K562 (cell line): ENCODE results near the gene NTN1. TPM values are rescaled to one million over a fixed set of nuclear protein-coding genes. Genes with fewer than 3 reads are reported as not detected.

Source experiments
- ATAC-seq: fragments of 200-7000 bp; cut with Tn5 transposase; 3 replicates; pipeline ENCODE4 v1.9.1; 2020; ENCODE audit warnings: moderate library complexity
- BruUV-seq: library from RNA; stranded (reverse); fragments of 400-500 nt; replicated peaks from 2 replicates; lab custom pipeline; 2021; lab: Mats Ljungman, UMichigan
- CTCF ChIA-PET: fragments of 300-600 bp; formaldehyde crosslinking; extraction: SDS; loops from one replicate; lab custom pipeline; 2021; ENCODE audit warnings: low intra/inter-chr PET ratio; lab: Yijun Ruan, JAX
- POLR2A ChIA-PET: fragments of 300-600, 350-650 bp; sonication (Branson Sonifier 250); formaldehyde crosslinking; extraction: SDS; loops from one replicate; lab custom pipeline; 2021; ENCODE audit warnings: antibody characterized with exemption, inconsistent platforms; lab: Yijun Ruan, JAX
- DNase-seq, 4 experiments: peaks; one replicate each; pipeline versions ENCODE4 v3.0.0 to v3.0.0-alpha.2; 2011 to 2018; ENCODE audit warnings: low spot score in 3 of 4, mixed read lengths in 3 of 4; ENCODE audit errors: extremely low read depth in 1 of 4
- FAIRE-seq: peaks from 2 replicates; lab custom pipeline; 2011; peaks lifted over from hg19 to GRCh38; lab: Jason Lieb, UNC
- H2AFZ ChIP-seq: 2 replicates; pipeline ENCODE4 v1.6.0; 2011; ENCODE audit warnings: low read depth, low read length, control low read depth, inconsistent platforms
- H3K27ac ChIP-seq: fragments of 200-600 bp; 3 replicates; pipeline ENCODE4 v1.8.0; 2011; ENCODE audit warnings: low read depth, mild to moderate bottlenecking, control low read depth, inconsistent platforms, low read length, moderate library complexity, mixed read lengths; ENCODE audit errors: extremely low read depth
- H3K27me3 ChIP-seq, 2 experiments: fragments of 300-600 bp in 1 of 2; 2 replicates in 1 of 2; 3 replicates in 1 of 2; pipeline versions ENCODE4 v1.6.0 to v1.8.0; 2011; ENCODE audit warnings: inconsistent platforms in 2 of 2, low read length in 2 of 2, mild to moderate bottlenecking in 1 of 2, mixed read lengths in 1 of 2, moderate library complexity in 1 of 2; ENCODE audit not compliant: control insufficient read depth in 2 of 2, insufficient read depth in 2 of 2
- H3K36me3 ChIP-seq: fragments of 300-600 bp; 3 replicates; pipeline ENCODE4 v1.8.0; 2011; ENCODE audit warnings: mild to moderate bottlenecking, low read length, inconsistent platforms; ENCODE audit not compliant: control insufficient read depth, insufficient read depth
- H3K4me1 ChIP-seq, 2 experiments: fragments of 200-600 bp in 1 of 2; replicated peaks in 1 of 2; 2 replicates in 1 of 2; 3 replicates in 1 of 2; pipeline versions ENCODE4 v1.5.1 to v1.8.0; 2011; ENCODE audit warnings: inconsistent platforms in 2 of 2, low read length in 2 of 2, mild to moderate bottlenecking in 1 of 2, mixed read lengths in 1 of 2, moderate library complexity in 1 of 2; ENCODE audit not compliant: control insufficient read depth in 2 of 2, insufficient read depth in 2 of 2
- H3K4me2 ChIP-seq: 2 replicates; pipeline ENCODE4 v1.6.1; 2011; ENCODE audit warnings: low read length, control low read depth, inconsistent platforms, mixed read lengths; ENCODE audit not compliant: insufficient read depth
- H3K4me3 ChIP-seq: fragments of 200-600 bp; sonication (generic), shearing (Covaris generic); 2 replicates; pipeline ENCODE4 v1.5.1; 2016; ENCODE audit warnings: control low read depth, inconsistent platforms
- H3K79me2 ChIP-seq: fragments of 200-600 bp; 3 replicates; pipeline ENCODE4 v1.8.0; 2011; ENCODE audit warnings: low read length, inconsistent platforms; ENCODE audit not compliant: control insufficient read depth, insufficient read depth
- H3K9ac ChIP-seq, 2 experiments: 2 replicates each; pipeline versions ENCODE4 v1.6.0 to v1.6.1; 2011; ENCODE audit warnings: low read depth in 2 of 2, low read length in 2 of 2, control low read depth in 1 of 2, inconsistent platforms in 1 of 2, mild to moderate bottlenecking in 1 of 2, mixed read lengths in 1 of 2; ENCODE audit not compliant: insufficient read depth in 1 of 2
- H3K9me1 ChIP-seq: one replicate; pipeline ENCODE4 v1.6.0; 2011; ENCODE audit warnings: inconsistent platforms, mild to moderate bottlenecking, low read length, moderate library complexity; ENCODE audit not compliant: control insufficient read depth, insufficient read depth
- H3K9me3 ChIP-seq: replicated peaks from 2 replicates; pipeline ENCODE4 v1.5.1; 2011; ENCODE audit warnings: low read depth, low read length, inconsistent platforms; ENCODE audit not compliant: control insufficient read depth, insufficient read depth
- H4K20me1 ChIP-seq: replicated peaks from 2 replicates; pipeline ENCODE4 v1.6.1; 2011; ENCODE audit warnings: low read length, inconsistent platforms, mixed read lengths; ENCODE audit not compliant: control insufficient read depth, insufficient read depth
- CXXC5 ChIP-seq: fragments of 250-450 bp; sonication (Bioruptor Pico); IDR thresholded peaks from 2 replicates; pipeline ENCODE4 v1.8.0; 2022; ENCODE audit warnings: inconsistent platforms, mild to moderate bottlenecking, moderate library complexity
- GTF2E2 ChIP-seq: fragments of 200-800 bp; sonication (Bioruptor generic); IDR thresholded peaks from 2 replicates; pipeline ENCODE4 v1.6.1; 2016; ENCODE audit warnings: missing genetic modification characterization, missing compliant biosample characterization
- JUN ChIP-seq, 2 experiments: sonication (generic) in 1 of 2; formaldehyde crosslinking in 1 of 2; IDR thresholded peaks; 2 replicates each; pipeline versions ENCODE4 v1.6.1 to v1.8.0; 2012 to 2022; ENCODE audit warnings: borderline replicate concordance in 2 of 2, mild to moderate bottlenecking in 2 of 2, improper control_type of control experiment in 1 of 2, low read depth in 1 of 2, low read length in 1 of 2, missing genetic modification reagents in 1 of 2
- RAD21 ChIP-seq, 2 experiments: fragments of 250-450 bp in 1 of 2; fragments of 450-650 bp in 1 of 2; sonication (Bioruptor Pico) in 1 of 2; formaldehyde crosslinking in 1 of 2; IDR thresholded peaks in 1 of 2; conservative IDR thresholded peaks in 1 of 2; 2 replicates each; pipeline versions ENCODE4 v1.4.0 to v1.8.0; 2020 to 2022; ENCODE audit warnings: mild to moderate bottlenecking in 2 of 2, moderate library complexity in 1 of 2
- SAFB ChIP-seq: fragments of 200-400 bp; formaldehyde crosslinking; IDR thresholded peaks from 2 replicates; pipeline ENCODE4 v1.6.1; 2017; ENCODE audit warnings: low read depth, low read length, borderline replicate concordance
- SMC3 ChIP-seq: conservative IDR thresholded peaks from 2 replicates; pipeline ENCODE4 v1.6.1; 2011; ENCODE audit warnings: low read depth, low read length, improper control_type of control experiment; ENCODE audit not compliant: insufficient read depth
- XRCC3 ChIP-seq: fragments of 450-650 bp; IDR thresholded peaks from 2 replicates; pipeline ENCODE4 v1.6.1; 2017; ENCODE audit warnings: mild to moderate bottlenecking, moderate library complexity
- ZNF583 ChIP-seq: fragments of 250-450 bp; sonication (Bioruptor Pico); IDR thresholded peaks from 2 replicates; pipeline ENCODE4 v1.4.0; 2020
- WGBS: fragments of 100-300 bp; shearing (Covaris generic); methylation state at CpG from one replicate; pipeline ENCODE4 v1.1.6; 2016; ENCODE audit warnings: low coverage, mixed read lengths; ENCODE audit not compliant: insufficient coverage; ENCODE audit errors: missing lambda C conversion rate; 5-methylcytosine and 5-hydroxymethylcytosine counted together
- in situ Hi-C: fragments of 300-500 bp; cut with MboI; formaldehyde crosslinking; loops from 4 replicates; pipeline ENCODE4 v1.15.0; 2018; ENCODE audit warnings: inconsistent platforms, mixed read lengths
- intact Hi-C: fragments of 100-400 bp; cut with micrococcal nuclease; formaldehyde crosslinking; loops from 2 replicates; pipeline ENCODE4 v1.14.2; 2022
- polyA plus RNA-seq, 8 experiments: library from polyadenylated mRNA; depleted of rRNA in 4 of 8; stranded (reverse) in 5 of 8; unstranded in 3 of 8; fragments of >200 nt; fragmentation: Nextera tagmentation in 2 of 8; fragmentation: Illumina TruSeq in 1 of 8; extraction: Ambion mirVana in 2 of 8; extraction: Trizol in 1 of 8; gene quantifications; 2 replicates each; pipeline versions ENCODE4 v1.2.1 to v1.2.3, GENCODE V29; 2011 to 2014; ENCODE audit warnings: inconsistent platforms in 1 of 8, missing spikeins in 1 of 8
- total RNA-seq, 7 experiments: library from RNA; depleted of rRNA in 6 of 7; stranded (reverse); fragments of >200 nt in 6 of 7; fragmentation: Illumina TruSeq in 2 of 7; extraction: Trizol in 2 of 7; gene quantifications; 2 replicates each; pipeline versions ENCODE4 v1.2.1 to v1.2.3, GENCODE V29; 2011 to 2021; ENCODE audit warnings: low replicate concordance in 1 of 7
- TF ChIP-seq, protein P1 (sequence below), 2 experiments: fragments of 450-650 bp; formaldehyde crosslinking in 1 of 2; IDR thresholded peaks; 2 replicates each; pipeline versions ENCODE4 v1.4.0 to v1.6.1; 2014 to 2020; ENCODE audit warnings: mild to moderate bottlenecking in 2 of 2, borderline replicate concordance in 1 of 2, low read depth in 1 of 2
- TF ChIP-seq, protein P2 (sequence below), 3 experiments: fragments of 200-800 bp in 1 of 3; sonication (Bioruptor generic) in 1 of 3; sonication (generic) in 1 of 3; formaldehyde crosslinking in 1 of 3; IDR thresholded peaks; 2 replicates each; pipeline versions ENCODE4 v1.6.1 to v1.8.0; 2016 to 2022; ENCODE audit warnings: mild to moderate bottlenecking in 2 of 3, missing compliant biosample characterization in 2 of 3, missing genetic modification characterization in 2 of 3, missing genetic modification reagents in 1 of 3

The NTN1 gene
- total and polyA plus RNA-seq, 9 of the 15 experiments (the other 6 are each of a cell fraction or from before 2014, with no cell fraction given) = 0.02 TPM; not detected in 8

DNA sequence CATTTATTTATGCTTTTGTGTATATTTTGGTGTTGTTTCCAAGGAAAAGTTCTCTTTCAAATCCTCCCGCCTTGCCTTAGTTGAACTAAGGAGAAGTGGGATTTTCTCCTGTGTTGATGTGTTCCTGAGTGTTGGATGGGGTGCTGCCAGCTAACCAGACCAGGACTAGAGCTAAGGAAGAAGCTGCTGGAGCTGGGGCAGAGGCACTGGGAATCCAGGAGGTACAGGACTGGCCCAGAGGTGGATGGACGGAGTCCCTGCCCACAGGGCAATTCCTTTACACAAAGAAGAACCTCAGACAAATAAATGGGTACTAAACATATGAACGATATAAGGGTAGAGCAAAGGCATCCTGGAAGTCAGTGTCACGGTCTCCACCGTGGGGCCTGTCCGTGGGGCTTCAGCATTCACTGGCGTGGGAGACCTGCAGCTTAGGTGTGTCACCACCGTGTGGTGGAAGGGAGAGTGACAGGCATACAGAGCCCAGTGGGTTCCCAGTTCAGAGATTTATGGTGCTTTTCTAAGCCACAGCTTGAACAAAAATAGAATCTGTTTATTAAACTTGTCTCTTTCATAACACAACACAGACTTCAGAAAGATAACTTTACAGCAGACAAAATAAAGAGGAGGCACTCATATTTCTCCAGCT, 270.7 kb downstream of the NTN1 start:
- no peak for FAIRE-seq
- intact Hi-C loops = no loop called here
- 0% methylated on average over 7 of the region's 8 CpGs for WGBS
- TF ChIP-seq XRCC3 = no peak
- TF ChIP-seq RAD21 (CRISPR knock-in tag; conservative IDR thresholded peaks at IDR 0.05 in 1 of 2, IDR thresholded peaks at IDR 0.05 in 1 of 2) = peak in 1 of 2 experiments; percentile 22; a peak in 1 of 4 replicates
- 0 out of 2 replicates have a peak, but pooled peaks have one; percentile 17 for TF ChIP-seq SMC3
- TF ChIP-seq, protein P1, sequence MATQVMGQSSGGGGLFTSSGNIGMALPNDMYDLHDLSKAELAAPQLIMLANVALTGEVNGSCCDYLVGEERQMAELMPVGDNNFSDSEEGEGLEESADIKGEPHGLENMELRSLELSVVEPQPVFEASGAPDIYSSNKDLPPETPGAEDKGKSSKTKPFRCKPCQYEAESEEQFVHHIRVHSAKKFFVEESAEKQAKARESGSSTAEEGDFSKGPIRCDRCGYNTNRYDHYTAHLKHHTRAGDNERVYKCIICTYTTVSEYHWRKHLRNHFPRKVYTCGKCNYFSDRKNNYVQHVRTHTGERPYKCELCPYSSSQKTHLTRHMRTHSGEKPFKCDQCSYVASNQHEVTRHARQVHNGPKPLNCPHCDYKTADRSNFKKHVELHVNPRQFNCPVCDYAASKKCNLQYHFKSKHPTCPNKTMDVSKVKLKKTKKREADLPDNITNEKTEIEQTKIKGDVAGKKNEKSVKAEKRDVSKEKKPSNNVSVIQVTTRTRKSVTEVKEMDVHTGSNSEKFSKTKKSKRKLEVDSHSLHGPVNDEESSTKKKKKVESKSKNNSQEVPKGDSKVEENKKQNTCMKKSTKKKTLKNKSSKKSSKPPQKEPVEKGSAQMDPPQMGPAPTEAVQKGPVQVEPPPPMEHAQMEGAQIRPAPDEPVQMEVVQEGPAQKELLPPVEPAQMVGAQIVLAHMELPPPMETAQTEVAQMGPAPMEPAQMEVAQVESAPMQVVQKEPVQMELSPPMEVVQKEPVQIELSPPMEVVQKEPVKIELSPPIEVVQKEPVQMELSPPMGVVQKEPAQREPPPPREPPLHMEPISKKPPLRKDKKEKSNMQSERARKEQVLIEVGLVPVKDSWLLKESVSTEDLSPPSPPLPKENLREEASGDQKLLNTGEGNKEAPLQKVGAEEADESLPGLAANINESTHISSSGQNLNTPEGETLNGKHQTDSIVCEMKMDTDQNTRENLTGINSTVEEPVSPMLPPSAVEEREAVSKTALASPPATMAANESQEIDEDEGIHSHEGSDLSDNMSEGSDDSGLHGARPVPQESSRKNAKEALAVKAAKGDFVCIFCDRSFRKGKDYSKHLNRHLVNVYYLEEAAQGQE (IDR thresholded peaks at IDR 0.05; ENCODE audit: borderline replicate concordance) = peak; percentile 5; the same call in 1 of the 2 replicates
- TF ChIP-seq, protein P1 (CRISPR knock-in tag; IDR thresholded peaks at IDR 0.05; ENCODE audit: low read depth) = no peak
- TF ChIP-seq, protein P2, sequence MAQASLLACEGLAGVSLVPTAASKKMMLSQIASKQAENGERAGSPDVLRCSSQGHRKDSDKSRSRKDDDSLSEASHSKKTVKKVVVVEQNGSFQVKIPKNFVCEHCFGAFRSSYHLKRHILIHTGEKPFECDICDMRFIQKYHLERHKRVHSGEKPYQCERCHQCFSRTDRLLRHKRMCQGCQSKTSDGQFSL (CRISPR knock-in tag; IDR thresholded peaks at IDR 0.05) = no peak
- TF ChIP-seq, protein P2 (tag; IDR thresholded peaks at IDR 0.05) = no peak
- no peak for TF ChIP-seq GTF2E2 (tag)
- no peak for TF ChIP-seq ZNF583 (CRISPR knock-in tag)
- no peak for TF ChIP-seq JUN (IDR thresholded peaks at IDR 0.05; ENCODE audit: borderline replicate concordance, low read depth, low read length)
- no peak for TF ChIP-seq JUN (CRISPR knock-in tag; IDR thresholded peaks at IDR 0.05; ENCODE audit: borderline replicate concordance)
- no peak for TF ChIP-seq CXXC5
- TF ChIP-seq SAFB = no peak

More for the DNA sequence above, 270.7 kb downstream of the NTN1 start:
- peak; percentile 75 for ATAC-seq
- Histone ChIP-seq H3K9me3 (no peaks in the 10 kb centered on the region), H2AFZ (no peak overlapping the region), H3K27ac (no peak overlapping the region), H3K36me3 (no peaks in the 10 kb centered on the region), H3K79me2 (no peaks in the 10 kb centered on the region), H3K4me3 (no peak overlapping the region), H4K20me1 (no peaks in the 10 kb centered on the region), H3K4me2 (no peak overlapping the region), H3K9me1 (no peaks in the 10 kb centered on the region), H3K27me3 (no peaks in the 10 kb centered on the region; a peak in 2 of 5 replicates), H3K9ac (no peak overlapping the region), H3K4me1 (no peaks in the 10 kb centered on the region)
- in situ Hi-C loops = no loop called here
- peak; percentile 10 to 30 (median 20) for DNase-seq
- ChIA-PET POLR2A (interaction anchor here (1.3 kb wide), 1 partner anchor 386 kb away, joined by 3 read pairs; no protein-coding TSS in a partner anchor), CTCF (no interaction called here)
- no TSS peak for BruUV-seq
